A549 (cell line): ENCODE data around the gene OR2S2. TPM values are rescaled to one million over a fixed set of nuclear protein-coding genes. Genes with fewer than 3 reads are reported as not detected.

Source experiments
- ATAC-seq, 2 experiments: fragments of 200-7000 bp in 1 of 2; fragments of >200 bp in 1 of 2; cut with Nextera tagmentation in 1 of 2; cut with Tn5 transposase in 1 of 2; 3 replicates each; pipeline versions ENCODE4 v1.8.0 to v1.9.1; 2018 to 2020; ENCODE audit warnings: mild to moderate bottlenecking in 1 of 2, moderate library complexity in 1 of 2
- CTCF ChIA-PET: fragments of 300-600 bp; sonication (Branson Sonifier 250); formaldehyde crosslinking; extraction: SDS; loops from one replicate; lab custom pipeline; 2021; ENCODE audit warnings: antibody characterized with exemption, inconsistent platforms; lab: Yijun Ruan, JAX
- POLR2A ChIA-PET: fragments of 350-600 bp; formaldehyde crosslinking; extraction: SDS; loops from one replicate; lab custom pipeline; 2021; ENCODE audit warnings: antibody characterized with exemption, inconsistent platforms; lab: Yijun Ruan, JAX
- DNase-seq, 2 experiments: peaks; one replicate each; pipeline versions ENCODE4 v3.0.0 to v3.0.0-alpha.2; 2011 to 2016; ENCODE audit warnings: low read depth in 1 of 2, low spot score in 1 of 2
- FAIRE-seq: peaks from 2 replicates; lab custom pipeline; 2011; peaks lifted over from hg19 to GRCh38; lab: Jason Lieb, UNC
- H3K27ac ChIP-seq, 2 experiments: fragments of >200 bp; sonication (Bioruptor Twin); formaldehyde crosslinking; 3 replicates each; pipeline ENCODE4 v1.5.1; 2016 to 2017
- H3K4me1 ChIP-seq: fragments of >200 bp; sonication (Bioruptor Twin); formaldehyde crosslinking; 3 replicates; pipeline ENCODE4 v1.6.1; 2016
- H3K4me2 ChIP-seq: fragments of >200 bp; sonication (Bioruptor Twin); formaldehyde crosslinking; 3 replicates; pipeline ENCODE4 v1.6.1; 2016
- H3K4me3 ChIP-seq: fragments of >200 bp; sonication (Bioruptor Twin); formaldehyde crosslinking; 3 replicates; pipeline ENCODE4 v1.5.1; 2016
- H3K9me3 ChIP-seq: fragments of >200 bp; sonication (Bioruptor Twin); formaldehyde crosslinking; 3 replicates; pipeline ENCODE4 v1.6.1; 2016
- BHLHE40 ChIP-seq: IDR thresholded peaks from 2 replicates; pipeline ENCODE4 v1.6.1; 2012; ENCODE audit warnings: low read depth, low read length, inconsistent platforms
- CBX2 ChIP-seq: fragments of 200-600 bp; sonication (generic); IDR thresholded peaks from 2 replicates; pipeline ENCODE4 v1.6.1; 2016; ENCODE audit warnings: low read depth, mild to moderate bottlenecking, borderline replicate concordance
- CBX8 ChIP-seq: fragments of 200-600 bp; sonication (generic); IDR thresholded peaks from 2 replicates; pipeline ENCODE4 v1.6.1; 2016
- CHD2 ChIP-seq: fragments of 150-350 bp; IDR thresholded peaks from 2 replicates; pipeline ENCODE4 v1.6.1; 2014; ENCODE audit warnings: low read length; ENCODE audit not compliant: partially characterized antibody
- CHD4 ChIP-seq: fragments of 200-600 bp; sonication (generic); IDR thresholded peaks from 2 replicates; pipeline ENCODE4 v1.6.1; 2016; ENCODE audit warnings: antibody characterized with exemption, mild to moderate bottlenecking, borderline replicate concordance
- EHMT2 ChIP-seq: fragments of 200-600 bp; sonication (generic); IDR thresholded peaks from 2 replicates; pipeline ENCODE4 v1.6.1; 2016; ENCODE audit warnings: antibody characterized with exemption, low read depth, mild to moderate bottlenecking, moderate library complexity
- ELK1 ChIP-seq: fragments of 150-350 bp; IDR thresholded peaks from 2 replicates; pipeline ENCODE4 v1.6.1; 2014; ENCODE audit warnings: low read depth, mild to moderate bottlenecking, low read length
- EP300 ChIP-seq, 2 experiments: fragments of >200 bp; sonication (Bioruptor Twin); formaldehyde crosslinking; IDR thresholded peaks; 2 replicates in 1 of 2; 3 replicates in 1 of 2; pipeline ENCODE4 v1.6.1; 2016 to 2017
- ESRRA ChIP-seq: fragments of 150-350 bp; IDR thresholded peaks from 2 replicates; pipeline ENCODE4 v1.6.1; 2014; ENCODE audit warnings: mild to moderate bottlenecking, low read length, borderline replicate concordance
- FOSB ChIP-seq: fragments of 250-450 bp; sonication (Bioruptor Pico); IDR thresholded peaks from 2 replicates; pipeline ENCODE4 v1.5.0; 2020; ENCODE audit warnings: mild to moderate bottlenecking, moderate library complexity
- HDAC2 ChIP-seq: fragments of 200-600 bp; sonication (generic); IDR thresholded peaks from 2 replicates; pipeline ENCODE4 v1.6.1; 2016
- HMGXB4 ChIP-seq: fragments of 250-450 bp; sonication (Bioruptor Pico); IDR thresholded peaks from 2 replicates; pipeline ENCODE4 v1.5.0; 2021; ENCODE audit warnings: mild to moderate bottlenecking, moderate library complexity, borderline replicate concordance
- HOXA7 ChIP-seq: fragments of 250-450 bp; sonication (Bioruptor Pico); IDR thresholded peaks from 2 replicates; pipeline ENCODE4 v1.5.0; 2020; ENCODE audit warnings: mild to moderate bottlenecking, moderate library complexity
- HOXB5 ChIP-seq: fragments of 250-450 bp; sonication (Bioruptor Pico); IDR thresholded peaks from 2 replicates; pipeline ENCODE4 v1.5.0; 2020; ENCODE audit warnings: mild to moderate bottlenecking, moderate library complexity
- KDM1A ChIP-seq: fragments of 200-600 bp; sonication (generic); IDR thresholded peaks from 2 replicates; pipeline ENCODE4 v1.6.1; 2016; ENCODE audit warnings: low read depth, mild to moderate bottlenecking
- MAZ ChIP-seq: fragments of 150-350 bp; IDR thresholded peaks from 2 replicates; pipeline ENCODE4 v1.6.1; 2014; ENCODE audit warnings: antibody characterized with exemption, low read depth, low read length, borderline replicate concordance
- MYC ChIP-seq: IDR thresholded peaks from 2 replicates; pipeline ENCODE4 v1.6.1; 2012; ENCODE audit warnings: mild to moderate bottlenecking, inconsistent platforms, low read length, improper control_type of control experiment, borderline replicate concordance
- NPAS2 ChIP-seq: fragments of 250-450 bp; sonication (Bioruptor Pico); IDR thresholded peaks from 2 replicates; pipeline ENCODE4 v1.8.0; 2022; ENCODE audit warnings: mild to moderate bottlenecking, moderate library complexity, borderline replicate concordance
- NR3C1 ChIP-seq: fragments of >200 bp; sonication (Bioruptor Twin); formaldehyde crosslinking; IDR thresholded peaks from 3 replicates; pipeline ENCODE4 v1.6.1; 2017
- PBX3 ChIP-seq: IDR thresholded peaks from 2 replicates; pipeline ENCODE4 v1.6.1; 2012
- PHF8 ChIP-seq: fragments of 200-600 bp; sonication (generic); IDR thresholded peaks from 2 replicates; pipeline ENCODE4 v1.6.1; 2016; ENCODE audit warnings: low read depth, mild to moderate bottlenecking, antibody characterized with exemption, moderate library complexity, borderline replicate concordance
- RCOR1 ChIP-seq: fragments of 150-350 bp; IDR thresholded peaks from 2 replicates; pipeline ENCODE4 v1.6.1; 2014; ENCODE audit warnings: antibody characterized with exemption, low read length, low read depth
- RFX5 ChIP-seq: fragments of 450-650 bp; IDR thresholded peaks from 2 replicates; pipeline ENCODE4 v1.7.1; 2014; ENCODE audit warnings: antibody characterized with exemption, mild to moderate bottlenecking, moderate library complexity
- RNF2 ChIP-seq: fragments of 200-600 bp; sonication (generic); IDR thresholded peaks from 2 replicates; pipeline ENCODE4 v1.6.1; 2016; ENCODE audit warnings: low read depth, mild to moderate bottlenecking, antibody characterized with exemption, moderate library complexity, borderline replicate concordance
- TFCP2L1 ChIP-seq: fragments of 250-450 bp; sonication (Bioruptor Pico); IDR thresholded peaks from 2 replicates; pipeline ENCODE4 v1.5.0; 2021; ENCODE audit warnings: mild to moderate bottlenecking
- ZFP36 ChIP-seq: fragments of 450-650 bp; IDR thresholded peaks from 2 replicates; pipeline ENCODE4 v1.6.1; 2014; ENCODE audit warnings: borderline replicate concordance; ENCODE audit not compliant: partially characterized antibody
- WGBS: methylation state at CpG from one replicate; pipeline ENCODE4 v1.1.6; 2017; ENCODE audit errors: missing lambda C conversion rate; 5-methylcytosine and 5-hydroxymethylcytosine counted together
- polyA plus RNA-seq, 4 experiments: library from polyadenylated mRNA; depleted of rRNA in 3 of 4; stranded (reverse); fragments of >200 nt; fragmentation: RNase III in 1 of 4; extraction: RNeasy Plus Mini Kit Qiagen cat#74134 plus additional on column Dnase treatment in 1 of 4; gene quantifications; 2 replicates in 3 of 4; 3 replicates in 1 of 4; pipeline ENCODE4 v1.2.3, GENCODE V29; 2011 to 2017
- TF ChIP-seq, protein P1 (sequence below): fragments of >200 bp; sonication (Bioruptor Twin); formaldehyde crosslinking; IDR thresholded peaks from 2 replicates; pipeline ENCODE4 v1.6.1; 2016
- TF ChIP-seq, protein P2 (sequence below): fragments of 450-650 bp; IDR thresholded peaks from 2 replicates; pipeline ENCODE4 v1.6.1; 2014; ENCODE audit warnings: antibody characterized with exemption

OR2S2 gene
- polyA plus RNA-seq, 2 of the 4 experiments (the other 2 are of a cell fraction), result not detected

DNA sequence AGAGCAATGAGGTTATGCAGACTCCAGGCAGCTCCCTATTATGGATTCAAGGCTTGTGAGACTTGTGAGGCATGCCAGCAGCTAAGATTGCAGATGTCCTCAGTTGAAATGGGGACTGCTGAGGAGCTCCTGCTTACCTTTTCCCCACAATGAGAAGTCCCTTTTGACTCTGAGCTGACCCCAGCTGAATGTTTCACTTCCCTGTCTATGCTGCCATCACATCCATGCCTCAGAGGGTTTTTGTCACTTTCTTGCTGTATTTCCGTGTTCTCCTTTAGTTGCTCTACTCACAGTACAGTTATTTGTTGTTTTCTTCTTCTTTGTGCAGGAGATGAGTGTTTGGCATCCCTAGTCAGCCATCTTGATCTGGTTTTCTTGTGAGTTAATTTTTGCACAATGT, 18.8 kb upstream of the OR2S2 start:
- DNase-seq (no peak), FAIRE-seq (no peak), ATAC-seq (no peak)
- 9% methylated on average over 1 of the region's 1 CpG for WGBS
- no peaks in the 10 kb centered on the region for H3K4me1 ChIP-seq
- H3K4me3 ChIP-seq, result no peak overlapping the region
- H3K4me2 ChIP-seq, result no peak overlapping the region
- ChIA-PET POLR2A (no interaction called here), CTCF (interaction anchor here (0.8 to 3.1 kb wide), 10 partner anchors 14 to 190 kb away, joined by 3 to 16 read pairs (median 4); partner anchors contain the start of gene OR2S2)
- peaks cover 16% of the 10 kb centered on the region; the same call in 2 of the 3 replicates for H3K9me3 ChIP-seq
- H3K27ac ChIP-seq, result no peak overlapping the region
- no peak for TF ChIP-seq HOXA7 (CRISPR knock-in tag)
- TF ChIP-seq TFCP2L1 (CRISPR knock-in tag), result no peak
- no peak for TF ChIP-seq ESRRA
- TF ChIP-seq, protein P1, sequence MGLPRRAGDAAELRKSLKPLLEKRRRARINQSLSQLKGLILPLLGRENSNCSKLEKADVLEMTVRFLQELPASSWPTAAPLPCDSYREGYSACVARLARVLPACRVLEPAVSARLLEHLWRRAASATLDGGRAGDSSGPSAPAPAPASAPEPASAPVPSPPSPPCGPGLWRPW, result no peak
- TF ChIP-seq RFX5, result no peak
- TF ChIP-seq FOSB (CRISPR knock-in tag), result no peak
- TF ChIP-seq ELK1, result no peak
- no peak for TF ChIP-seq CHD4
- TF ChIP-seq CHD2, result no peak
- TF ChIP-seq RNF2, result no peak
- TF ChIP-seq NPAS2 (CRISPR knock-in tag), result no peak
- TF ChIP-seq PBX3, result no peak
- no peak for TF ChIP-seq HMGXB4
- no peak for TF ChIP-seq RCOR1
- TF ChIP-seq MYC, result no peak
- no peak for TF ChIP-seq EHMT2
- TF ChIP-seq CBX2, result no peak

GRCh38 chr9:35974800-35975199, 16.8 kb upstream of the OR2S2 start:
- no peak for ATAC-seq
- POLR2A ChIA-PET, result no interaction called here
- H3K4me2 ChIP-seq, result no peak overlapping the region
- no peak for TF ChIP-seq PHF8
- no peak for TF ChIP-seq KDM1A
- TF ChIP-seq HOXB5 (CRISPR knock-in tag), result no peak
- TF ChIP-seq RNF2, result no peak
- TF ChIP-seq MAZ, result no peak
- TF ChIP-seq PBX3, result no peak
- TF ChIP-seq CBX8, result no peak
- TF ChIP-seq, protein P2, sequence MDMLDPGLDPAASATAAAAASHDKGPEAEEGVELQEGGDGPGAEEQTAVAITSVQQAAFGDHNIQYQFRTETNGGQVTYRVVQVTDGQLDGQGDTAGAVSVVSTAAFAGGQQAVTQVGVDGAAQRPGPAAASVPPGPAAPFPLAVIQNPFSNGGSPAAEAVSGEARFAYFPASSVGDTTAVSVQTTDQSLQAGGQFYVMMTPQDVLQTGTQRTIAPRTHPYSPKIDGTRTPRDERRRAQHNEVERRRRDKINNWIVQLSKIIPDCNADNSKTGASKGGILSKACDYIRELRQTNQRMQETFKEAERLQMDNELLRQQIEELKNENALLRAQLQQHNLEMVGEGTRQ, result no peak
- no peak for TF ChIP-seq BHLHE40
- no peak for TF ChIP-seq RCOR1
- TF ChIP-seq EP300 (IDR thresholded peaks at IDR 0.05), result no peak
- no peak for TF ChIP-seq ZFP36
- no peak for TF ChIP-seq HOXA7 (CRISPR knock-in tag)
- TF ChIP-seq HDAC2, result no peak
- TF ChIP-seq, protein P1, result no peak
- no peak for TF ChIP-seq NR3C1
- TF ChIP-seq, all 56 proteins: peak for 0
- CTCF ChIA-PET, result interaction anchor here (1.4 kb wide), 1 partner anchor 48 kb away, joined by 4 read pairs; no protein-coding TSS in a partner anchor
- no peak overlapping the region for H3K4me3 ChIP-seq
- FAIRE-seq, result no peak
- peaks cover 16% of the 10 kb centered on the region; the same call in 2 of the 3 replicates for H3K9me3 ChIP-seq
- H3K4me1 ChIP-seq, result no peaks in the 10 kb centered on the region
- 49% methylated on average over 1 of the region's 1 CpG for WGBS
- DNase-seq, result no peak
- no peak overlapping the region for H3K27ac ChIP-seq
